SK-N-SH (cell line): ENCODE results near the gene VPS33A. TPM values are rescaled to one million over a fixed set of nuclear protein-coding genes. Genes with fewer than 3 reads are reported as not detected.

Experiments used
- CTCF ChIA-PET: fragments of 300-600, 350-600 bp; formaldehyde crosslinking; extraction: SDS; loops from one replicate; lab custom pipeline; 2021; lab: Yijun Ruan, JAX
- POLR2A ChIA-PET: fragments of 350-600 bp; sonication (Branson Sonifier 250); formaldehyde crosslinking; extraction: SDS; loops from one replicate; lab custom pipeline; 2020; ENCODE audit warnings: antibody characterized with exemption, inconsistent platforms; lab: Yijun Ruan, JAX
- DNase-seq: peaks from one replicate; pipeline ENCODE4 v3.0.0; 2012
- H2AFZ ChIP-seq: fragments of 200-600 bp; sonication (generic); 2 replicates; pipeline ENCODE4 v1.8.1; 2016; ENCODE audit warnings: antibody characterized with exemption, mild to moderate bottlenecking, low read depth
- H3F3A ChIP-seq: fragments of 200-600 bp; sonication (generic); replicated peaks from 2 replicates; pipeline ENCODE3; 2016; ENCODE audit warnings: antibody characterized with exemption, mild to moderate bottlenecking; ENCODE audit not compliant: insufficient read depth
- H3K27ac ChIP-seq, 2 experiments: fragments of 200-500 bp in 1 of 2; fragments of 200-600 bp in 1 of 2; sonication (Bioruptor generic) in 1 of 2; sonication (generic), shearing (Covaris generic) in 1 of 2; 2 replicates each; pipeline versions ENCODE4 v1.5.1 to v1.6.1; 2014 to 2016; ENCODE audit warnings: low read depth in 2 of 2, inconsistent platforms in 1 of 2, low read length in 1 of 2, mild to moderate bottlenecking in 1 of 2, mixed read lengths in 1 of 2
- H3K27me3 ChIP-seq: fragments of 200-600 bp; sonication (generic), shearing (Covaris generic); 2 replicates; pipeline ENCODE4 v1.6.1; 2016; ENCODE audit warnings: mixed run types; ENCODE audit not compliant: insufficient read depth
- H3K36me3 ChIP-seq, 2 experiments: fragments of 200-500 bp in 1 of 2; fragments of 200-600 bp in 1 of 2; sonication (Bioruptor generic) in 1 of 2; sonication (generic) in 1 of 2; replicated peaks in 1 of 2; 2 replicates each; pipeline versions ENCODE3 to v1.5.1; 2014 to 2016; ENCODE audit warnings: low read length in 1 of 2, mild to moderate bottlenecking in 1 of 2; ENCODE audit not compliant: insufficient read depth in 2 of 2, control insufficient read depth in 1 of 2
- H3K4me1 ChIP-seq, 2 experiments: fragments of 200-500 bp in 1 of 2; fragments of 200-600 bp in 1 of 2; sonication (Bioruptor generic) in 1 of 2; sonication (generic), shearing (Covaris generic) in 1 of 2; 2 replicates each; pipeline versions ENCODE4 v1.5.1 to v1.6.1; 2014 to 2016; ENCODE audit warnings: low read depth in 1 of 2, low read length in 1 of 2, mixed run types in 1 of 2; ENCODE audit not compliant: insufficient read depth in 2 of 2, control insufficient read depth in 1 of 2
- H3K4me2 ChIP-seq: fragments of 200-600 bp; sonication (generic), shearing (Covaris generic); 2 replicates; pipeline ENCODE4 v1.6.1; 2017; ENCODE audit warnings: mixed run types
- H3K4me3 ChIP-seq, 2 experiments: fragments of 200-500 bp in 1 of 2; fragments of 200-600 bp in 1 of 2; sonication (Bioruptor generic) in 1 of 2; sonication (generic), shearing (Covaris generic) in 1 of 2; 2 replicates each; pipeline versions ENCODE4 v1.5.1 to v1.8.1; 2014 to 2016; ENCODE audit warnings: low read depth in 2 of 2, inconsistent platforms in 1 of 2, low read length in 1 of 2, mild to moderate bottlenecking in 1 of 2, mixed read lengths in 1 of 2, moderate library complexity in 1 of 2
- H3K79me2 ChIP-seq: fragments of 200-600 bp; sonication (generic); 2 replicates; pipeline ENCODE4 v1.8.1; 2017; ENCODE audit warnings: mild to moderate bottlenecking; ENCODE audit not compliant: insufficient read depth
- H3K9ac ChIP-seq: fragments of 200-600 bp; sonication (generic); 2 replicates; pipeline ENCODE4 v1.6.1; 2017; ENCODE audit warnings: mixed run types
- H3K9me2 ChIP-seq: fragments of 200-600 bp; sonication (generic); 2 replicates; pipeline ENCODE4 v1.6.1; 2017; ENCODE audit warnings: mixed run types
- H3K9me3 ChIP-seq: fragments of 200-600 bp; sonication (generic); 2 replicates; pipeline ENCODE4 v1.6.1; 2017; ENCODE audit warnings: mixed run types, mild to moderate bottlenecking, moderate library complexity
- H4K20me1 ChIP-seq: fragments of 200-600 bp; sonication (generic); 2 replicates; pipeline ENCODE4 v1.6.1; 2017; ENCODE audit warnings: mild to moderate bottlenecking, mixed run types; ENCODE audit not compliant: insufficient read depth
- CHD2 ChIP-seq: fragments of 150-350 bp; IDR thresholded peaks from 2 replicates; pipeline ENCODE4 v1.6.1; 2018; ENCODE audit warnings: low read length; ENCODE audit not compliant: partially characterized antibody
- ELF1 ChIP-seq: IDR thresholded peaks from 2 replicates; pipeline ENCODE4 v1.4.0; 2012
- EP300 ChIP-seq, 2 experiments: IDR thresholded peaks; 2 replicates each; pipeline versions ENCODE4 v1.4.0 to v1.6.1; 2012; ENCODE audit warnings: borderline replicate concordance in 1 of 2, low read depth in 1 of 2, low read length in 1 of 2
- FOSL2 ChIP-seq: IDR thresholded peaks from 2 replicates; pipeline ENCODE4 v1.4.0; 2012; ENCODE audit warnings: low read depth, mild to moderate bottlenecking, moderate library complexity, borderline replicate concordance
- FOXM1 ChIP-seq: IDR thresholded peaks from 2 replicates; pipeline ENCODE4 v1.4.0; 2012; ENCODE audit warnings: low read depth, mild to moderate bottlenecking
- GABPA ChIP-seq: IDR thresholded peaks from 2 replicates; pipeline ENCODE4 v1.4.0; 2012; ENCODE audit warnings: low read depth, mild to moderate bottlenecking
- GATA2 ChIP-seq: sonication (generic); formaldehyde crosslinking; IDR thresholded peaks from 2 replicates; pipeline ENCODE4 v1.5.0; 2020; ENCODE audit warnings: mild to moderate bottlenecking, missing genetic modification reagents
- JUND ChIP-seq: IDR thresholded peaks from 2 replicates; pipeline ENCODE4 v1.4.0; 2012
- MEF2A ChIP-seq: IDR thresholded peaks from 2 replicates; pipeline ENCODE4 v1.4.0; 2012; ENCODE audit warnings: low read depth, borderline replicate concordance
- MXI1 ChIP-seq: IDR thresholded peaks from 2 replicates; pipeline ENCODE4 v1.6.1; 2012; ENCODE audit warnings: mild to moderate bottlenecking, low read depth, low read length, improper control_type of control experiment
- NRF1 ChIP-seq: IDR thresholded peaks from 2 replicates; pipeline ENCODE4 v1.6.1; 2012; ENCODE audit warnings: low read depth, mild to moderate bottlenecking, low read length
- PBX3 ChIP-seq: IDR thresholded peaks from 2 replicates; pipeline ENCODE4; 2012
- POLR2AphosphoS5 ChIP-seq: IDR thresholded peaks from 2 replicates; pipeline ENCODE4 v1.6.1; 2012; ENCODE audit warnings: low read depth, low read length
- RAD21 ChIP-seq: IDR thresholded peaks from 2 replicates; pipeline ENCODE4 v1.6.1; 2012; ENCODE audit warnings: mild to moderate bottlenecking, low read length
- RCOR1 ChIP-seq: fragments of 150-350 bp; IDR thresholded peaks from 2 replicates; pipeline ENCODE4 v1.6.1; 2017; ENCODE audit warnings: antibody characterized with exemption, low read length
- SIN3A ChIP-seq: IDR thresholded peaks from 2 replicates; pipeline ENCODE4 v1.6.1; 2012; ENCODE audit warnings: low read depth, mild to moderate bottlenecking, low read length, moderate library complexity, borderline replicate concordance
- TAF1 ChIP-seq: IDR thresholded peaks from 2 replicates; pipeline ENCODE4 v1.6.1; 2012; ENCODE audit warnings: low read depth, mild to moderate bottlenecking, low read length, moderate library complexity, borderline replicate concordance
- TCF12 ChIP-seq: IDR thresholded peaks from 2 replicates; pipeline ENCODE4 v1.4.0; 2012
- TEAD4 ChIP-seq: IDR thresholded peaks from 2 replicates; pipeline ENCODE4 v1.4.0; 2012; ENCODE audit warnings: mild to moderate bottlenecking, borderline replicate concordance; ENCODE audit not compliant: insufficient read depth
- YY1 ChIP-seq: IDR thresholded peaks from 2 replicates; pipeline ENCODE4 v1.4.0; 2012; ENCODE audit warnings: low read depth, mild to moderate bottlenecking
- ZBTB33 ChIP-seq: IDR thresholded peaks from 2 replicates; pipeline ENCODE4 v1.4.0; 2012; ENCODE audit warnings: low read depth, borderline replicate concordance
- WGBS: methylation state at CpG from one replicate; pipeline ENCODE4 v1.1.6; 2017; ENCODE audit warnings: low lambda C conversion rate; 5-methylcytosine and 5-hydroxymethylcytosine counted together
- polyA plus RNA-seq, 3 experiments: library from polyadenylated mRNA; depleted of rRNA; stranded (reverse); fragments of >200 nt; gene quantifications; 2 replicates each; pipeline ENCODE4 v1.2.3, GENCODE V29; 2012

The VPS33A gene
- polyA plus RNA-seq, 1 of the 3 experiments (the other 2 are of a cell fraction), result 17.0 TPM

DNA sequence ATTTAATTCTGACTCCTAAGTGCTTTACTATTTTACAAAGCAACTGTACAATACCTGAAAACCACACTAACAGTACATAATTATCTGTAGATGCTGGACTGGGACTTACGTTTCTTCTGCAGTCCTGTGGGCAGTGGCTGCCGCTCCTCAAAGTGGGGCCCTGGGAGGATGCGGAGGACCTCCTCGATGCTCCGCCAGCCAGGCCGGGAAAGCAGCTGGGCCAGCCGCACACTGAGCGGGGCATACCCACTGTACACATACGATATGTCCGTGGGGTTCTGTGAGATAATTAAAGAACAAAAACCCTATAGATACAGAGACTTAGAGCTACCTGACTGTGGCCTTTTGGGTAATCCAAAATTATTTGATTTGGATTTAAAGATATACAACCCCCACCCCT, 33.6 kb downstream of the VPS33A start:
- CTCF ChIA-PET, result interaction anchor here (1.1 kb wide), 1 partner anchor 123 kb away, joined by 3 read pairs; no protein-coding TSS in a partner anchor
- Histone ChIP-seq H3K4me1 (peaks cover 0 to 19% of the 10 kb centered on the region in 2 experiments; a peak in 2 of 4 replicates), H3K27me3 (no peaks in the 10 kb centered on the region), H3K36me3 (peaks cover 15 to 34% of the 10 kb centered on the region in 2 experiments), H3K9me2 (no peaks in the 10 kb centered on the region), H4K20me1 (no peaks in the 10 kb centered on the region; the same call in 1 of the 2 replicates), H3K4me2 (no peak overlapping the region), H3K4me3 (no peak overlapping the region), H3K9ac (no peak overlapping the region), H3K79me2 (no peaks in the 10 kb centered on the region), H3K27ac (no peak overlapping the region), H2AFZ (no peak overlapping the region), H3K9me3 (no peaks in the 10 kb centered on the region), H3F3A (peaks cover 3% of the 10 kb centered on the region)
- TF ChIP-seq JUND (no peak), TAF1 (no peak), NRF1 (no peak), RAD21 (no peak), POLR2AphosphoS5 (no peak), FOSL2 (no peak), MEF2A (no peak)
- 98% methylated on average over 10 of the region's 10 CpGs for WGBS
- no peak for DNase-seq
- POLR2A ChIA-PET, result interaction anchor here (0.7 kb wide), 1 partner anchor 9 kb away, joined by 4 read pairs; no protein-coding TSS in a partner anchor

DNA sequence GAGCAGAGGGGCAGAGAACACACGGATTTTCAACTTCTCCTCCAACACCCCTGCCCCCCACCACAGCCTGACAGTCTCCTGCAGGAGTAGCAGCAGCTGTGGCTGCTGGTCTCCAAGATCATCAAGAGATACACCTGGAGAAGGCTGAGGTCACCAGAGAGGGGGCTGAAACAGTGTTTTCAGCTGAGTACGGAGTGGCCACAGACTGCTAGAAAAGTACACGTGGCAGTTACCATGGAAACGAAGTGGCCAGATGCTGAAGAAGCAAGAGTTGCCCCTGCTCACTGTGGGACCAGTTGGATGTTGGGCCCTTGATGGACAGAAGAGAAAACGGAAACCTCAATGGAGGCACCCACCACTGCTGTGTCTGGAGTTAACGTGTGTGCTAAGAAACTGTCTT, 35.5 kb downstream of the VPS33A start:
- Histone ChIP-seq H3K36me3 (peaks cover 11 to 29% of the 10 kb centered on the region in 2 experiments), H3K79me2 (no peaks in the 10 kb centered on the region), H3K4me3 (no peak overlapping the region), H3K27ac (peak overlapping the region in 1 of 2 experiments; percentile 98; a peak in 2 of 4 replicates), H3K4me2 (no peak overlapping the region), H3K4me1 (peaks cover 5 to 31% of the 10 kb centered on the region in 2 experiments; a peak in 3 of 4 replicates), H2AFZ (no peak overlapping the region), H3K9me2 (no peaks in the 10 kb centered on the region), H3K9ac (no peak overlapping the region), H3K9me3 (no peaks in the 10 kb centered on the region), H4K20me1 (peaks cover 7% of the 10 kb centered on the region; the same call in 1 of the 2 replicates), H3F3A (peaks cover 7% of the 10 kb centered on the region), H3K27me3 (no peaks in the 10 kb centered on the region)
- WGBS, result 77% methylated on average over 6 of the region's 6 CpGs
- TF ChIP-seq FOXM1, result no peak
- CTCF ChIA-PET, result interaction anchor here (1.0 to 1.6 kb wide), 2 partner anchors 14 to 125 kb away, joined by 3 to 4 read pairs; no protein-coding TSS in a partner anchor
- DNase-seq, result no peak
- POLR2A ChIA-PET, result no interaction called here

DNA sequence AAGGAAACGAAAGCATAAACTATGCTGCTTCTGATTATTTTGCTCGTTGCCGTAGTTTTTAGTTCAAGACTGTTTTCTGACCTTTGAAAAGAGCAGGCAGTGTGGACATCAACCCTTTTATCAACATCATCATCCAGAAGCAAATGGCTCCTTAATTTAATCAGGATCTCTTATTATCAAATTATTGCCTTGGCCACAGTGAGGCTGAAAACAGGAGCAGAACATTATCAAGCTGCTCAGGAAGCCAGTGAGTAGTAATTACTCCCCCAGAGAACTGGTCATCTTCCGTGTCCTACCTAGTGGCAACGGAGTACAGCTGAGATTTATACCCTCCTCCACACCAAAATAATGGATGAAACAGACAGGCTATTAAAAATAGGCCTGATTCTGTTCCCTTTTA, 38.2 kb downstream of the VPS33A start:
- peaks cover 18% of the 10 kb centered on the region for H3F3A ChIP-seq
- H3K9ac ChIP-seq, result no peak overlapping the region
- H2AFZ ChIP-seq, result no peak overlapping the region
- WGBS, result 33% methylated on average over 5 of the region's 5 CpGs
- H3K36me3 ChIP-seq, result peaks cover 24 to 25% of the 10 kb centered on the region in 2 experiments
- POLR2A ChIA-PET, result interaction anchor here (0.9 to 1.7 kb wide), 5 partner anchors 9 to 73 kb away, joined by 4 to 14 read pairs (median 7); partner anchors contain the start of genes B3GNT4 and VPS33A
- H3K9me2 ChIP-seq, result no peaks in the 10 kb centered on the region
- peaks cover 24% of the 10 kb centered on the region for H3K79me2 ChIP-seq
- H3K27me3 ChIP-seq, result no peaks in the 10 kb centered on the region
- H3K4me1 ChIP-seq, result peaks cover 17 to 39% of the 10 kb centered on the region in 2 experiments
- no peaks in the 10 kb centered on the region for H3K9me3 ChIP-seq
- H3K4me3 ChIP-seq, result peak overlapping the region in 1 of 2 experiments; percentile 56; a peak in 3 of 4 replicates
- DNase-seq, result peak; percentile 87
- H4K20me1 ChIP-seq, result peaks cover 14% of the 10 kb centered on the region
- peak overlapping the region in 1 of 2 experiments; percentile 100; a peak in 3 of 4 replicates for H3K27ac ChIP-seq
- H3K4me2 ChIP-seq, result 0 out of 2 replicates have a peak overlapping the region, but pooled peaks have one; percentile 75
- CTCF ChIA-PET, result interaction anchor here (0.6 to 4.1 kb wide), 7 partner anchors 10 to 127 kb away, joined by 3 to 22 read pairs (median 4); no protein-coding TSS in a partner anchor
- no peak for TF ChIP-seq YY1
- TF ChIP-seq PBX3, result no peak
- no peak for TF ChIP-seq SIN3A
- TF ChIP-seq CHD2, result peak; percentile 92
- TF ChIP-seq RAD21, result peak; percentile 28
- TF ChIP-seq EP300 (IDR thresholded peaks at IDR 0.05; ENCODE audit: borderline replicate concordance in 1 of 2, low read depth in 1 of 2, low read length in 1 of 2), result peak in 1 of 2 experiments; percentile 98; a peak in 2 of 4 replicates
- TF ChIP-seq RCOR1, result peak; percentile 76; the same call in 1 of the 2 replicates
- TF ChIP-seq MXI1, result peak; percentile 63; the same call in 1 of the 2 replicates
- TF ChIP-seq GABPA, result no peak
- peak; percentile 76; the same call in 1 of the 2 replicates for TF ChIP-seq TEAD4
- TF ChIP-seq ELF1, result no peak
- TF ChIP-seq TCF12, result peak; percentile 57
- no peak for TF ChIP-seq ZBTB33
- peak; percentile 97 for TF ChIP-seq GATA2
